HEK293 (cell line): ENCODE data around the gene KLHL40.

Source experiments
- CTCF ChIA-PET: fragments of 350-600 bp; formaldehyde crosslinking; extraction: SDS; loops from one replicate; lab custom pipeline; 2021; ENCODE audit warnings: antibody characterized with exemption; lab: Yijun Ruan, JAX
- POLR2A ChIA-PET: fragments of 300-600 bp; formaldehyde crosslinking; extraction: SDS; loops from one replicate; lab custom pipeline; 2020; ENCODE audit warnings: antibody characterized with exemption, inconsistent platforms; lab: Yijun Ruan, JAX
- H3K27ac ChIP-seq: fragments of 200-500 bp; sonication (Bioruptor generic); 2 replicates; pipeline ENCODE4 v1.5.1; 2014; ENCODE audit warnings: low read depth, low read length, control low read depth, inconsistent platforms; ENCODE audit errors: extremely low read depth
- H3K36me3 ChIP-seq, 2 experiments: fragments of 200-500 bp in 1 of 2; sonication (Bioruptor generic) in 1 of 2; 1 replicate in 1 of 2; 2 replicates in 1 of 2; pipeline ENCODE4 v1.5.1; 2014 to 2017; ENCODE audit warnings: inconsistent platforms in 2 of 2, low read length in 2 of 2; ENCODE audit not compliant: control insufficient read depth in 2 of 2, insufficient read depth in 1 of 2
- H3K4me1 ChIP-seq: fragments of 200-500 bp; sonication (Bioruptor generic); 2 replicates; pipeline ENCODE4 v1.5.1; 2014; ENCODE audit warnings: mild to moderate bottlenecking, low read length, inconsistent platforms; ENCODE audit not compliant: control insufficient read depth, insufficient read depth
- H3K4me3 ChIP-seq: 2 replicates; pipeline ENCODE4 v1.5.1; 2011; ENCODE audit warnings: low read depth, mild to moderate bottlenecking, control low read depth, low read length, moderate library complexity
- H3K9me3 ChIP-seq: fragments of 200-500 bp; sonication (Bioruptor generic); 2 replicates; pipeline ENCODE4 v1.5.1; 2014; ENCODE audit warnings: low read depth, low read length, inconsistent platforms; ENCODE audit not compliant: control insufficient read depth, insufficient read depth
- BCL11A ChIP-seq: fragments of 450-650 bp; formaldehyde crosslinking; IDR thresholded peaks from 2 replicates; pipeline ENCODE4 v1.5.1; 2016; ENCODE audit warnings: low read depth, missing biosample characterization, missing genetic modification characterization
- IKZF3 ChIP-seq: fragments of 450-650 bp; IDR thresholded peaks from 2 replicates; pipeline ENCODE4 v1.5.0; 2018; ENCODE audit warnings: missing biosample characterization, mild to moderate bottlenecking, missing genetic modification characterization, moderate library complexity
- KLF8 ChIP-seq: fragments of 450-650 bp; formaldehyde crosslinking; IDR thresholded peaks from 2 replicates; pipeline ENCODE4 v1.5.1; 2016; ENCODE audit warnings: missing biosample characterization, missing genetic modification characterization
- PRDM6 ChIP-seq: fragments of 450-650 bp; formaldehyde crosslinking; IDR thresholded peaks from 2 replicates; pipeline ENCODE4 v1.5.1; 2017; ENCODE audit warnings: missing biosample characterization, missing genetic modification characterization
- SALL2 ChIP-seq: fragments of 450-650 bp; formaldehyde crosslinking; IDR thresholded peaks from 2 replicates; pipeline ENCODE4 v1.5.0; 2017; ENCODE audit warnings: missing biosample characterization, mild to moderate bottlenecking, missing genetic modification characterization, borderline replicate concordance
- WT1 ChIP-seq: fragments of 450-650 bp; formaldehyde crosslinking; IDR thresholded peaks from 2 replicates; pipeline ENCODE4 v1.5.1; 2016; ENCODE audit warnings: missing biosample characterization, missing genetic modification characterization
- ZBTB1 ChIP-seq: fragments of 450-650 bp; formaldehyde crosslinking; IDR thresholded peaks from 2 replicates; pipeline ENCODE4 v1.5.1; 2016; ENCODE audit warnings: missing biosample characterization, missing genetic modification characterization
- ZBTB17 ChIP-seq: fragments of 450-650 bp; formaldehyde crosslinking; IDR thresholded peaks from 2 replicates; pipeline ENCODE4 v1.5.1; 2016; ENCODE audit warnings: missing biosample characterization, missing genetic modification characterization
- ZBTB26 ChIP-seq: fragments of 450-650 bp; formaldehyde crosslinking; optimal IDR thresholded peaks from 2 replicates; pipeline ENCODE3; 2016; ENCODE audit warnings: missing biosample characterization, mild to moderate bottlenecking, missing genetic modification characterization
- ZEB2 ChIP-seq: fragments of 450-650 bp; formaldehyde crosslinking; IDR thresholded peaks from 2 replicates; pipeline ENCODE4 v1.5.1; 2016; ENCODE audit warnings: missing biosample characterization, missing genetic modification characterization
- ZFHX2 ChIP-seq: fragments of 450-650 bp; formaldehyde crosslinking; conservative IDR thresholded peaks from 2 replicates; pipeline ENCODE4 v1.5.1; 2016; ENCODE audit warnings: missing biosample characterization, missing genetic modification characterization
- ZFP37 ChIP-seq: fragments of 450-650 bp; formaldehyde crosslinking; IDR thresholded peaks from 2 replicates; pipeline ENCODE4 v1.5.1; 2016; ENCODE audit warnings: missing biosample characterization, missing genetic modification characterization
- ZFP41 ChIP-seq: fragments of 450-650 bp; formaldehyde crosslinking; IDR thresholded peaks from 2 replicates; pipeline ENCODE4 v1.5.1; 2016; ENCODE audit warnings: missing biosample characterization, missing genetic modification characterization, borderline replicate concordance
- ZNF133 ChIP-seq: fragments of 450-650 bp; formaldehyde crosslinking; IDR thresholded peaks from 2 replicates; pipeline ENCODE4 v1.5.1; 2016; ENCODE audit warnings: missing biosample characterization, missing genetic modification characterization
- ZNF155 ChIP-seq: fragments of 450-650 bp; formaldehyde crosslinking; IDR thresholded peaks from 2 replicates; pipeline ENCODE4 v1.5.1; 2016; ENCODE audit warnings: missing biosample characterization, missing genetic modification characterization
- ZNF223 ChIP-seq: fragments of 450-650 bp; formaldehyde crosslinking; IDR thresholded peaks from 2 replicates; pipeline ENCODE4 v1.5.1; 2016; ENCODE audit warnings: missing biosample characterization, missing genetic modification characterization
- ZNF24 ChIP-seq: fragments of 450-650 bp; formaldehyde crosslinking; IDR thresholded peaks from 2 replicates; pipeline ENCODE4 v1.5.1; 2016; ENCODE audit warnings: missing biosample characterization, missing genetic modification characterization
- ZNF266 ChIP-seq: fragments of 450-650 bp; formaldehyde crosslinking; IDR thresholded peaks from 2 replicates; pipeline ENCODE4 v1.5.1; 2016; ENCODE audit warnings: missing biosample characterization, missing genetic modification characterization, low read depth
- ZNF423 ChIP-seq: fragments of 450-650 bp; formaldehyde crosslinking; IDR thresholded peaks from 2 replicates; pipeline ENCODE4 v1.5.1; 2016; ENCODE audit warnings: missing biosample characterization, missing genetic modification characterization
- ZNF518A ChIP-seq: fragments of 450-650 bp; formaldehyde crosslinking; conservative IDR thresholded peaks from 2 replicates; pipeline ENCODE4 v1.5.1; 2016; ENCODE audit warnings: low read depth, missing biosample characterization, missing genetic modification characterization
- ZNF558 ChIP-seq: fragments of 450-650 bp; formaldehyde crosslinking; IDR thresholded peaks from 2 replicates; pipeline ENCODE4 v1.5.1; 2016; ENCODE audit warnings: missing biosample characterization, missing genetic modification characterization
- ZNF623 ChIP-seq: fragments of 450-650 bp; formaldehyde crosslinking; IDR thresholded peaks from 2 replicates; pipeline ENCODE4 v1.5.1; 2016; ENCODE audit warnings: missing biosample characterization, missing genetic modification characterization
- ZNF626 ChIP-seq: fragments of 450-650 bp; sonication (Bioruptor Pico); formaldehyde crosslinking; IDR thresholded peaks from 2 replicates; pipeline ENCODE4 v1.5.1; 2018; ENCODE audit warnings: missing biosample characterization, missing genetic modification characterization, inconsistent platforms
- ZNF658 ChIP-seq: fragments of 450-650 bp; formaldehyde crosslinking; IDR thresholded peaks from 2 replicates; pipeline ENCODE4; 2016; ENCODE audit warnings: missing biosample characterization, missing genetic modification characterization
- ZNF747 ChIP-seq: fragments of 450-650 bp; formaldehyde crosslinking; IDR thresholded peaks from 2 replicates; pipeline ENCODE4 v1.5.1; 2016; ENCODE audit warnings: missing biosample characterization, missing genetic modification characterization
- ZNF76 ChIP-seq: fragments of 450-650 bp; formaldehyde crosslinking; IDR thresholded peaks from 2 replicates; pipeline ENCODE4; 2016; ENCODE audit warnings: low read depth, missing biosample characterization, missing genetic modification characterization, borderline replicate concordance
- ZNF830 ChIP-seq: fragments of 450-650 bp; IDR thresholded peaks from 2 replicates; pipeline ENCODE4 v1.5.0; 2018; ENCODE audit warnings: missing biosample characterization, missing genetic modification characterization, low read depth, mild to moderate bottlenecking, moderate library complexity
- ZSCAN16 ChIP-seq: fragments of 450-650 bp; formaldehyde crosslinking; IDR thresholded peaks from 2 replicates; pipeline ENCODE4 v1.5.1; 2016; ENCODE audit warnings: missing biosample characterization, missing genetic modification characterization
- ZSCAN4 ChIP-seq: fragments of 450-650 bp; formaldehyde crosslinking; IDR thresholded peaks from 2 replicates; pipeline ENCODE4 v1.5.1; 2017; ENCODE audit warnings: missing biosample characterization, missing genetic modification characterization

KLHL40 gene

GRCh38 chr3:42666577-42666998 lies 18.7 kb upstream of the KLHL40 start:
- no peak for TF ChIP-seq ZNF423 (tag by site-specific recombination)
- no peak for TF ChIP-seq ZBTB17 (tag by site-specific recombination)
- TF ChIP-seq ZNF223 (tag by site-specific recombination), result no peak
- no peak for TF ChIP-seq ZFP37
- TF ChIP-seq ZFHX2 (tag by site-specific recombination), result no peak
- TF ChIP-seq ZNF266 (tag by site-specific recombination), result no peak
- no peak for TF ChIP-seq ZNF626 (tag by site-specific recombination)
- no peak for TF ChIP-seq ZNF623 (tag by site-specific recombination)
- no peak for TF ChIP-seq ZNF747 (tag by site-specific recombination)
- no peak for TF ChIP-seq ZNF558
- TF ChIP-seq PRDM6 (tag by site-specific recombination), result no peak
- TF ChIP-seq ZBTB1 (tag by site-specific recombination), result no peak
- no peak for TF ChIP-seq ZNF518A (tag by site-specific recombination)
- TF ChIP-seq, all 188 proteins: peak for 0
- no peaks in the 10 kb centered on the region for H3K4me1 ChIP-seq

GRCh38 chr3:42667096-42667522 lies 18.2 kb upstream of the KLHL40 start:
- Histone ChIP-seq H3K4me3 (no peak overlapping the region), H3K9me3 (no peaks in the 10 kb centered on the region), H3K36me3 (peaks cover 0 to 12% of the 10 kb centered on the region in 2 experiments; a peak in 1 of 3 replicates), H3K27ac (no peak overlapping the region), H3K4me1 (no peaks in the 10 kb centered on the region)
- ChIA-PET CTCF (interaction anchor here (0.6 to 0.7 kb wide), 2 partner anchors 44 to 94 kb away, joined by 3 read pairs; no protein-coding TSS in a partner anchor), POLR2A (no interaction called here)
- no peak for TF ChIP-seq ZEB2 (tag by site-specific recombination)
- TF ChIP-seq ZNF830, result no peak
- TF ChIP-seq ZSCAN4, result no peak
- no peak for TF ChIP-seq ZNF76 (tag by site-specific recombination)
- TF ChIP-seq ZFP41, result no peak
- no peak for TF ChIP-seq ZNF24 (tag by site-specific recombination)
- no peak for TF ChIP-seq IKZF3 (tag by site-specific recombination)
- no peak for TF ChIP-seq ZNF658 (tag by site-specific recombination)
- TF ChIP-seq ZNF133, result no peak
- TF ChIP-seq ZBTB26 (tag by site-specific recombination), result no peak
- no peak for TF ChIP-seq SALL2
- TF ChIP-seq KLF8 (tag by site-specific recombination), result no peak
- no peak for TF ChIP-seq BCL11A (tag by site-specific recombination)
- no peak for TF ChIP-seq WT1 (tag by site-specific recombination)
- TF ChIP-seq ZNF155 (tag by site-specific recombination), result no peak
- no peak for TF ChIP-seq ZSCAN16

More at GRCh38 chr3:42666577-42666998, 18.7 kb upstream of the KLHL40 start:
- ChIA-PET CTCF (interaction anchor here (0.6 to 1.2 kb wide), 3 partner anchors 45 to 94 kb away, joined by 3 read pairs; no protein-coding TSS in a partner anchor), POLR2A (interaction anchor here (0.9 to 1.4 kb wide), 2 partner anchors 15 to 85 kb away, joined by 3 read pairs; partner anchors contain the start of gene SEC22C)
- no peaks in the 10 kb centered on the region for H3K9me3 ChIP-seq
- H3K4me3 ChIP-seq, result no peak overlapping the region
- H3K36me3 ChIP-seq, result peaks cover 0 to 18% of the 10 kb centered on the region in 2 experiments; a peak in 1 of 3 replicates
- no peak overlapping the region for H3K27ac ChIP-seq
